ENCODE results near the gene CPT2. TPM values are rescaled to one million over a fixed set of nuclear protein-coding genes. Genes with fewer than 3 reads are reported as not detected.

CPT2 gene
- total and polyA plus RNA-seq, 2 of the 13 experiments (the other 11 are each of a cell fraction or from before 2014, with no cell fraction given) = 12.6 to 14.6 TPM

GRCh38 chr1:53196017-53196484 lies 573 bp upstream of the CPT2 start (continued):
- peak; percentile 40 for TF ChIP-seq SKI (IDR thresholded peaks at IDR 0.05; ENCODE audit: partially characterized antibody)
- peak; percentile 84 for TF ChIP-seq RXRA (CRISPR knock-in tag; IDR thresholded peaks at IDR 0.05)
- TF ChIP-seq ADNP (CRISPR knock-in tag; IDR thresholded peaks at IDR 0.05) = no peak
- TF ChIP-seq EP300 (IDR thresholded peaks at IDR 0.05; ENCODE audit: low read depth in 2 of 2, low read length in 2 of 2) = peak in 1 of 2 experiments; percentile 29; a peak in 1 of 4 replicates
- TF ChIP-seq EP300 (CRISPR knock-in tag; IDR thresholded peaks at IDR 0.05; ENCODE audit: borderline replicate concordance) = no peak
- no peak for TF ChIP-seq HIC2 (CRISPR knock-in tag; IDR thresholded peaks at IDR 0.05; ENCODE audit: low read depth)
- 0 out of 2 replicates have a peak, but pooled peaks have one; percentile 18 for TF ChIP-seq CHD4 (IDR thresholded peaks at IDR 0.05; ENCODE audit: borderline replicate concordance, low read length)
- no peak for TF ChIP-seq SOX6 (IDR thresholded peaks at IDR 0.05)
- peak; percentile 53 for TF ChIP-seq SOX6 (CRISPR knock-in tag; IDR thresholded peaks at IDR 0.05)
- no peak for TF ChIP-seq ZNF616 (CRISPR knock-in tag; IDR thresholded peaks at IDR 0.05; ENCODE audit: low read depth)
- TF ChIP-seq MIXL1 (CRISPR knock-in tag; IDR thresholded peaks at IDR 0.05) = 0 out of 2 replicates have a peak, but pooled peaks have one; percentile 67
- TF ChIP-seq PPARG (CRISPR knock-in tag; conservative IDR thresholded peaks at IDR 0.05) = peak; percentile 96
- no peak for TF ChIP-seq ZNF670 (CRISPR knock-in tag; IDR thresholded peaks at IDR 0.05; ENCODE audit: borderline replicate concordance)
- peak; percentile 84 for TF ChIP-seq ESRRA (CRISPR knock-in tag; IDR thresholded peaks at IDR 0.05; ENCODE audit: low read depth)
- no peak for TF ChIP-seq TFDP1 (CRISPR knock-in tag; IDR thresholded peaks at IDR 0.05; ENCODE audit: borderline replicate concordance)
- TF ChIP-seq MED1 (CRISPR knock-in tag; IDR thresholded peaks at IDR 0.05) = peak; percentile 43; the same call in 1 of the 2 replicates
- TF ChIP-seq ETV5 (CRISPR knock-in tag; IDR thresholded peaks at IDR 0.05; ENCODE audit: borderline replicate concordance) = peak; percentile 32; the same call in 1 of the 2 replicates
- TF ChIP-seq NCOR1 (IDR thresholded peaks at IDR 0.05; ENCODE audit: borderline replicate concordance, low read length) = 0 out of 2 replicates have a peak, but pooled peaks have one; percentile 75
- TF ChIP-seq MLLT10 (CRISPR knock-in tag; IDR thresholded peaks at IDR 0.05) = no peak
- TF ChIP-seq KDM6A (CRISPR knock-in tag; IDR thresholded peaks at IDR 0.05; ENCODE audit: low read depth) = peak; percentile 46
- TF ChIP-seq NR2F6 (IDR thresholded peaks at IDR 0.05) = peak; percentile 69
- TF ChIP-seq NR2F6 (CRISPR knock-in tag; IDR thresholded peaks at IDR 0.05) = peak; percentile 72
- no peak for TF ChIP-seq ZNF550 (CRISPR knock-in tag; IDR thresholded peaks at IDR 0.05; ENCODE audit: borderline replicate concordance)
- TF ChIP-seq ZNF350 (CRISPR knock-in tag; IDR thresholded peaks at IDR 0.05; ENCODE audit: borderline replicate concordance, low read depth) = no peak
- TF ChIP-seq ZNF263 (CRISPR knock-in tag; IDR thresholded peaks at IDR 0.05) = no peak
- peak; percentile 77 for TF ChIP-seq GATAD2A (CRISPR knock-in tag; IDR thresholded peaks at IDR 0.05)
- peak; percentile 24 to 52; a peak in 1 of 4 replicates for TF ChIP-seq NR2F1 (CRISPR knock-in tag; IDR thresholded peaks at IDR 0.05)
- TF ChIP-seq FOXM1 (CRISPR knock-in tag; IDR thresholded peaks at IDR 0.05) = no peak
- peak; percentile 87 for TF ChIP-seq PITX1 (CRISPR knock-in tag; IDR thresholded peaks at IDR 0.05)
- 0 out of 2 replicates have a peak, but pooled peaks have one; percentile 14 for TF ChIP-seq IRF2 (CRISPR knock-in tag; IDR thresholded peaks at IDR 0.05)
- no peak for TF ChIP-seq ZNF703 (CRISPR knock-in tag; IDR thresholded peaks at IDR 0.05; ENCODE audit: borderline replicate concordance)
- TF ChIP-seq ZNF260 (CRISPR knock-in tag; IDR thresholded peaks at IDR 0.05; ENCODE audit: borderline replicate concordance, low read depth) = no peak
- 0 out of 2 replicates have a peak, but pooled peaks have one; percentile 38 for TF ChIP-seq SOX5 (CRISPR knock-in tag; IDR thresholded peaks at IDR 0.05; ENCODE audit: borderline replicate concordance)
